Measurements from ENCODE around the gene BABAM2. TPM values are rescaled to one million over a fixed set of nuclear protein-coding genes. Genes with fewer than 3 reads are reported as not detected.

The BABAM2 gene
- total RNA-seq, 1 experiment from 2014 or later = 27.1 TPM

- Histone ChIP-seq H3K4me2 (ENCODE audit: insufficient read depth, insufficient read length, low read length) (peak overlapping the region; percentile 62), H3K9me3 (ENCODE audit: control insufficient read depth, low read depth, low read length) (no peaks in the 10 kb centered on the region), H3K23ac (ENCODE audit: insufficient read length, low read depth, low read length) (no peak overlapping the region), H4K20me1 (ENCODE audit: control insufficient read depth, insufficient read depth, insufficient read length) (no peaks in the 10 kb centered on the region), H3K18ac (ENCODE audit: insufficient read length, low read depth, low read length) (peak overlapping the region; percentile 76), H3K56ac (ENCODE audit: insufficient read length, low read depth, low read length) (no peak overlapping the region), H2BK5ac (ENCODE audit: insufficient read length, low read length) (no peak overlapping the region), H2AK5ac (ENCODE audit: insufficient read length, low read length) (no peak overlapping the region), H3K27ac (ENCODE audit: insufficient read length, low read depth, low read length) (peak overlapping the region; percentile 19), H3K79me1 (ENCODE audit: insufficient read depth, low read depth, low read length, poor library complexity, severe bottlenecking) (no peaks in the 10 kb centered on the region), H2BK12ac (ENCODE audit: insufficient read length, low read depth, low read length) (no peak overlapping the region), H3T11ph (ENCODE audit: low read length) (no peak overlapping the region), H2AFZ (ENCODE audit: low read length) (no peak overlapping the region), H2BK120ac (ENCODE audit: low read depth, low read length, poor library complexity, severe bottlenecking) (no peak overlapping the region), H4K91ac (ENCODE audit: insufficient read length, low read depth, low read length) (no peak overlapping the region), H3K9ac (ENCODE audit: extremely low read depth, insufficient read length, low read length) (peak overlapping the region; percentile 72), H4K8ac (replicated peaks; ENCODE audit: insufficient read length, low read depth, low read length) (no peak overlapping the region), H3K27me3 (ENCODE audit: insufficient read depth, low read length) (no peaks in the 10 kb centered on the region), H3K4ac (ENCODE audit: low read depth, low read length) (no peak overlapping the region), H3K23me2 (ENCODE audit: insufficient read length, low read depth, low read length, poor library complexity, severe bottlenecking) (no peaks in the 10 kb centered on the region), H2BK15ac (ENCODE audit: low read depth, low read length) (no peak overlapping the region), H3K79me2 (ENCODE audit: insufficient read depth, low read length) (no peaks in the 10 kb centered on the region), H4K5ac (ENCODE audit: insufficient read length, low read depth, low read length) (no peak overlapping the region), H3K4me1 (ENCODE audit: insufficient read depth, low read length) (no peaks in the 10 kb centered on the region), H2BK20ac (ENCODE audit: low read depth, low read length, poor library complexity, severe bottlenecking) (no peak overlapping the region), H3K14ac (ENCODE audit: insufficient read depth, low read length) (peak overlapping the region; percentile 84)
- Mint-ChIP-seq H3K4me3 (peak overlapping the region; percentile 98), H3K4me1 (peaks cover 6 to 10% of the 10 kb centered on the region in 2 experiments), H3K9me3 (no peaks in the 10 kb centered on the region), H3K27ac (peak overlapping the region; percentile 96 to 98 (median 98)), H3K36me3 (ENCODE audit: insufficient read depth in 1 of 3, low read depth in 3 of 3) (peaks cover 0 to 10% (median 0%) of the 10 kb centered on the region in 3 experiments; a peak in 2 of 7 replicates), H3K27me3 (ENCODE audit: low read depth) (no peaks in the 10 kb centered on the region)
- TF ChIP-seq CTCF (conservative IDR thresholded peaks at IDR 0.05) = no peak
- DNase-seq = no peak
- no CpG with 5 or more reads among the region's 24 CpGs for WGBS (ENCODE audit: extremely low coverage, insufficient read length, low lambda C conversion rate)
Measured at GRCh38 chr2:27890924-27891672, 569 bp downstream of the BABAM2 start.

All from H9 (cell line).